OCI-LY7 (cell line): ENCODE data around the gene NCF2. TPM values are rescaled to one million over a fixed set of nuclear protein-coding genes. Genes with fewer than 3 reads are reported as not detected.

Experiments used
- BruUV-seq: library from RNA; stranded (reverse); fragments of 400-500 nt; replicated peaks from 2 replicates; lab custom pipeline; 2021; lab: Mats Ljungman, UMichigan
- CTCF ChIA-PET: fragments of 300-600 bp; sonication (Branson Sonifier 250); formaldehyde crosslinking; loops from one replicate; lab custom pipeline; 2022; ENCODE audit warnings: antibody characterized with exemption; ENCODE audit not compliant: unreplicated experiment; lab: Charles Lee
- POLR2A ChIA-PET: fragments of 300-600 bp; sonication (Branson Sonifier 250); formaldehyde crosslinking; loops from one replicate; lab custom pipeline; 2022; ENCODE audit warnings: antibody characterized with exemption; lab: Charles Lee
- DNase-seq: peaks from one replicate; pipeline ENCODE4 v3.0.0-alpha.2; 2015; ENCODE audit warnings: low spot score
- H2AFZ ChIP-seq: fragments of 200-600 bp; sonication (generic), shearing (Covaris generic); 2 replicates; pipeline ENCODE4 v1.6.1; 2014; ENCODE audit warnings: mild to moderate bottlenecking, antibody characterized with exemption, low read length, moderate library complexity
- H3K27ac ChIP-seq: fragments of 200-600 bp; sonication (generic); 2 replicates; pipeline ENCODE4 v1.5.1; 2014; ENCODE audit warnings: mixed run types, low read depth, mild to moderate bottlenecking, moderate library complexity, low read length, inconsistent platforms; ENCODE audit not compliant: poor library complexity, severe bottlenecking
- H3K36me3 ChIP-seq: fragments of 200-600 bp; sonication (generic); 2 replicates; pipeline ENCODE4 v1.6.1; 2014; ENCODE audit warnings: mild to moderate bottlenecking, antibody characterized with exemption, low read length, moderate library complexity, mixed read lengths; ENCODE audit not compliant: insufficient read depth
- H3K4me1 ChIP-seq: fragments of 200-600 bp; sonication (generic); 2 replicates; pipeline ENCODE4 v1.5.1; 2014; ENCODE audit warnings: mild to moderate bottlenecking, low read length; ENCODE audit not compliant: insufficient read depth, poor library complexity, severe bottlenecking
- H3K4me2 ChIP-seq: fragments of 200-600 bp; sonication (generic); 2 replicates; pipeline ENCODE4 v1.6.1; 2014; ENCODE audit warnings: mild to moderate bottlenecking, low read length
- H3K4me3 ChIP-seq: fragments of 200-600 bp; sonication (generic); 2 replicates; pipeline ENCODE4 v1.5.1; 2014; ENCODE audit warnings: mild to moderate bottlenecking, low read depth, low read length; ENCODE audit not compliant: poor library complexity, severe bottlenecking
- H3K79me2 ChIP-seq: fragments of 200-600 bp; sonication (generic); 2 replicates; pipeline ENCODE4 v1.6.1; 2016; ENCODE audit warnings: low read depth, mild to moderate bottlenecking, low read length, moderate library complexity, mixed read lengths; ENCODE audit not compliant: insufficient read depth
- H3K9me2 ChIP-seq: fragments of 200-600 bp; sonication (generic); 2 replicates; pipeline ENCODE4 v1.6.1; 2016; ENCODE audit warnings: mild to moderate bottlenecking, low read length, mixed read lengths; ENCODE audit not compliant: insufficient read depth
- H3K9me3 ChIP-seq: fragments of 200-600 bp; sonication (generic); 2 replicates; pipeline ENCODE4 v1.6.1; 2014; ENCODE audit warnings: mild to moderate bottlenecking, mixed run types, low read length, mixed read lengths
- H4K20me1 ChIP-seq: fragments of 200-600 bp; sonication (generic); 2 replicates; pipeline ENCODE4 v1.6.1; 2014; ENCODE audit warnings: mild to moderate bottlenecking, antibody characterized with exemption, low read length, moderate library complexity, mixed read lengths; ENCODE audit not compliant: insufficient read depth
- EZH2phosphoT487 ChIP-seq: fragments of 200-600 bp; sonication (generic); IDR thresholded peaks from 2 replicates; pipeline ENCODE4 v1.6.1; 2018; ENCODE audit warnings: low read depth, borderline replicate concordance, mild to moderate bottlenecking, mixed run types, antibody characterized with exemption, low read length, moderate library complexity, mixed read lengths
- intact Hi-C: fragments of 100-400 bp; cut with micrococcal nuclease; formaldehyde crosslinking; loops from one replicate; pipeline ENCODE4 v1.10.0; 2022; ENCODE audit not compliant: unreplicated experiment
- total RNA-seq, 2 experiments: library from RNA; depleted of rRNA in 1 of 2; stranded (reverse); fragments of >200 nt in 1 of 2; shearing (Covaris generic) in 1 of 2; gene quantifications; 2 replicates each; pipeline ENCODE4 v1.2.3, GENCODE V29; 2014 to 2022
- TF ChIP-seq, protein P1 (sequence below): fragments of 200-600 bp; sonication (generic); conservative IDR thresholded peaks from 2 replicates; pipeline ENCODE4 v1.5.1; 2014; ENCODE audit warnings: mild to moderate bottlenecking, antibody characterized with exemption, low read length, moderate library complexity, mixed read lengths

Gene NCF2
- total RNA-seq, 2 experiments from 2014 or later = 4.0 to 17.4 TPM

DNA sequence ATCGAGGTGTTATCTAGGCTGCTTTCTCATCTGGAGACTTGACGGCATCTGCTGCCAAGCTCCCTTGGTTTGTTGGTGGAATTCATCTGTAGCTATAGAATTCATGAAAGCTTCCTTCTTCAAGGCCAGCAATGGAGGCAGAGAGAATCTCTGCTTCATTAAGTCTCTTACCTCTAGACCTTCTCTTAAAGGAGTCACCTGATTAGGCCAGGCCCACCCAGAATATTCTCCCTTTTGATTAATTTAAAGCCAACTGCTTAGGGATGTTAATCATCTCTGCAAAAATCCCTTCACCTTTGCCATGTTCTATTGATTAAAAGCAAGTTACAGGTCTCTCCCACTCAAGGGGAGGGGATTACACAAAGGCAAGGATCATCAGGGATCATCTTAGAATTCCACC is 5.3 kb upstream of the NCF2 start:
- H3K79me2 ChIP-seq = no peaks in the 10 kb centered on the region
- no peak overlapping the region for H3K4me3 ChIP-seq
- H2AFZ ChIP-seq = no peak overlapping the region
- H3K36me3 ChIP-seq = no peaks in the 10 kb centered on the region; the same call in 1 of the 2 replicates
- DNase-seq = no peak
- H3K4me1 ChIP-seq = peaks cover 37% of the 10 kb centered on the region
- peaks cover 4% of the 10 kb centered on the region; the same call in 1 of the 2 replicates for H3K9me3 ChIP-seq
- TF ChIP-seq EZH2phosphoT487 = no peak
- TF ChIP-seq, protein P1, sequence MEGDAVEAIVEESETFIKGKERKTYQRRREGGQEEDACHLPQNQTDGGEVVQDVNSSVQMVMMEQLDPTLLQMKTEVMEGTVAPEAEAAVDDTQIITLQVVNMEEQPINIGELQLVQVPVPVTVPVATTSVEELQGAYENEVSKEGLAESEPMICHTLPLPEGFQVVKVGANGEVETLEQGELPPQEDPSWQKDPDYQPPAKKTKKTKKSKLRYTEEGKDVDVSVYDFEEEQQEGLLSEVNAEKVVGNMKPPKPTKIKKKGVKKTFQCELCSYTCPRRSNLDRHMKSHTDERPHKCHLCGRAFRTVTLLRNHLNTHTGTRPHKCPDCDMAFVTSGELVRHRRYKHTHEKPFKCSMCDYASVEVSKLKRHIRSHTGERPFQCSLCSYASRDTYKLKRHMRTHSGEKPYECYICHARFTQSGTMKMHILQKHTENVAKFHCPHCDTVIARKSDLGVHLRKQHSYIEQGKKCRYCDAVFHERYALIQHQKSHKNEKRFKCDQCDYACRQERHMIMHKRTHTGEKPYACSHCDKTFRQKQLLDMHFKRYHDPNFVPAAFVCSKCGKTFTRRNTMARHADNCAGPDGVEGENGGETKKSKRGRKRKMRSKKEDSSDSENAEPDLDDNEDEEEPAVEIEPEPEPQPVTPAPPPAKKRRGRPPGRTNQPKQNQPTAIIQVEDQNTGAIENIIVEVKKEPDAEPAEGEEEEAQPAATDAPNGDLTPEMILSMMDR = no peak
- H4K20me1 ChIP-seq = no peaks in the 10 kb centered on the region
- ChIA-PET POLR2A (interaction anchor here (1.0 kb wide), 1 partner anchor 61 kb away, joined by 4 read pairs; no protein-coding TSS in a partner anchor), CTCF (no interaction called here)
- H3K9me2 ChIP-seq = no peaks in the 10 kb centered on the region
- intact Hi-C loops = no loop called here
- no peak overlapping the region for H3K4me2 ChIP-seq
- H3K27ac ChIP-seq = no peak overlapping the region
- no TSS peak for BruUV-seq

GRCh38 chr1:183593356-183593755 is 3.1 kb upstream of the NCF2 start:
- Histone ChIP-seq H3K79me2 (no peaks in the 10 kb centered on the region), H2AFZ (peak overlapping the region; percentile 50), H4K20me1 (no peaks in the 10 kb centered on the region), H3K27ac (no peak overlapping the region), H3K4me3 (peak overlapping the region; percentile 7), H3K4me1 (peaks cover 58% of the 10 kb centered on the region), H3K36me3 (no peaks in the 10 kb centered on the region; the same call in 1 of the 2 replicates), H3K9me2 (no peaks in the 10 kb centered on the region), H3K4me2 (peak overlapping the region; percentile 62), H3K9me3 (peaks cover 4% of the 10 kb centered on the region; the same call in 1 of the 2 replicates)
- ChIA-PET CTCF (no interaction called here), POLR2A (interaction anchor here (0.6 to 1.5 kb wide), 3 partner anchors 13 to 41 kb away, joined by 3 to 5 read pairs (median 3); no protein-coding TSS in a partner anchor)
- DNase-seq = peak; percentile 47
- no TSS peak for BruUV-seq
- TF ChIP-seq EZH2phosphoT487 = no peak
- TF ChIP-seq, protein P1 = no peak
- intact Hi-C loops = no loop called here

DNA sequence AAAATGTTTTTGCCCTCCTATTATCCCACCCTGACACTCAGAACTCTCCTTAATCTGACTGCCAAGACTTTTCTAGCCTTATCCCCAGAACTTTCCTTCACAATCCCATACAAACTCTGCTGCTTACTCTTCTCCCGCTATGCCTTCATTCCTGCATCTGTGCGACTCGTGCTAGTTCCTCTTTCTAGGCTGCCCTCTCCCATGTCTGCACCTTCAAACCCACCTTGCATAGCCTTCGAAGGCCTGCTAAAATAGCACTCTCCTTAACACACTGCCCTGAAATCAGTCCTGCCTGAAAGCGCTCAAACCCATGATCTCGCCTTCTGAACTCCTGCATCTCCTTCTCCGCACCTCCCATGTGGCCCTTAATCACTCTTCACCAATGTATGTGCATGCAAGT is 2.5 kb upstream of the NCF2 start:
- peak; percentile 11 for DNase-seq
- H3K9me3 ChIP-seq = peaks cover 4% of the 10 kb centered on the region; the same call in 1 of the 2 replicates
- peak overlapping the region; percentile 50; the same call in 1 of the 2 replicates for H2AFZ ChIP-seq
- CTCF ChIA-PET = no interaction called here
- no peak overlapping the region for H3K4me3 ChIP-seq
- no TSS peak for BruUV-seq
- intact Hi-C loops = no loop called here
- no peaks in the 10 kb centered on the region for H3K9me2 ChIP-seq
- no peak overlapping the region for H3K27ac ChIP-seq
- peak overlapping the region; percentile 62 for H3K4me2 ChIP-seq
- H4K20me1 ChIP-seq = no peaks in the 10 kb centered on the region
- H3K79me2 ChIP-seq = peaks cover 4% of the 10 kb centered on the region; the same call in 1 of the 2 replicates
- TF ChIP-seq, protein P1 = no peak
- TF ChIP-seq EZH2phosphoT487 = no peak
- peaks cover 64% of the 10 kb centered on the region for H3K4me1 ChIP-seq
- POLR2A ChIA-PET = interaction anchor here (0.6 to 1.5 kb wide), 3 partner anchors 11 to 41 kb away, joined by 3 to 5 read pairs (median 5); no protein-coding TSS in a partner anchor
- no peaks in the 10 kb centered on the region; the same call in 1 of the 2 replicates for H3K36me3 ChIP-seq
